Measurements from ENCODE around the gene FBXW7.

The FBXW7 gene

DNA sequence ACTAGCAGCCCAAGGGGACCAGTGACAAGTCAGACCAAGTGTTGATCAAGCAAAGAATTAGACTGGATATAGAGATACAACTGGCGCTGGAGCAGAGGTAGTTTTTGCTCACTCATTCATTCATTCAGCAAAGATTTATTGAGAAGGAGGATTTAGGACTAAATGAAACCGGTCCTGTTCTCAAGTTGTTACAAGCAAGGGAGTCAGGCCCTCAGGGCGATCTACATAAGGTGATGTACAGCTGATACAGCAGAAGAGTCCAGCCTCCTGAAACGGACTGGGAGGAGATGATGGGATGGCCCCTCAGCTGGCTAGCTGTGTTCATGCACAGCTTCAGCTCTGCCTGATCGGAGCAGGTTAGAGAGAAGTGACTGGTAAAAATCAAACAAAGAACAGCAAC, 242.4 kb downstream of the FBXW7 start:
- no peak for TF ChIP-seq POLR2AphosphoS5 (IDR thresholded peaks at IDR 0.05; ENCODE audit: low read depth, low read length)
- no peak for TF ChIP-seq SIN3A (IDR thresholded peaks at IDR 0.05; ENCODE audit: borderline replicate concordance, insufficient read depth, low read length)
- TF ChIP-seq TAF1 (IDR thresholded peaks at IDR 0.05; ENCODE audit: borderline replicate concordance, insufficient read depth, low read length), result no peak
- TF ChIP-seq, protein P1, sequence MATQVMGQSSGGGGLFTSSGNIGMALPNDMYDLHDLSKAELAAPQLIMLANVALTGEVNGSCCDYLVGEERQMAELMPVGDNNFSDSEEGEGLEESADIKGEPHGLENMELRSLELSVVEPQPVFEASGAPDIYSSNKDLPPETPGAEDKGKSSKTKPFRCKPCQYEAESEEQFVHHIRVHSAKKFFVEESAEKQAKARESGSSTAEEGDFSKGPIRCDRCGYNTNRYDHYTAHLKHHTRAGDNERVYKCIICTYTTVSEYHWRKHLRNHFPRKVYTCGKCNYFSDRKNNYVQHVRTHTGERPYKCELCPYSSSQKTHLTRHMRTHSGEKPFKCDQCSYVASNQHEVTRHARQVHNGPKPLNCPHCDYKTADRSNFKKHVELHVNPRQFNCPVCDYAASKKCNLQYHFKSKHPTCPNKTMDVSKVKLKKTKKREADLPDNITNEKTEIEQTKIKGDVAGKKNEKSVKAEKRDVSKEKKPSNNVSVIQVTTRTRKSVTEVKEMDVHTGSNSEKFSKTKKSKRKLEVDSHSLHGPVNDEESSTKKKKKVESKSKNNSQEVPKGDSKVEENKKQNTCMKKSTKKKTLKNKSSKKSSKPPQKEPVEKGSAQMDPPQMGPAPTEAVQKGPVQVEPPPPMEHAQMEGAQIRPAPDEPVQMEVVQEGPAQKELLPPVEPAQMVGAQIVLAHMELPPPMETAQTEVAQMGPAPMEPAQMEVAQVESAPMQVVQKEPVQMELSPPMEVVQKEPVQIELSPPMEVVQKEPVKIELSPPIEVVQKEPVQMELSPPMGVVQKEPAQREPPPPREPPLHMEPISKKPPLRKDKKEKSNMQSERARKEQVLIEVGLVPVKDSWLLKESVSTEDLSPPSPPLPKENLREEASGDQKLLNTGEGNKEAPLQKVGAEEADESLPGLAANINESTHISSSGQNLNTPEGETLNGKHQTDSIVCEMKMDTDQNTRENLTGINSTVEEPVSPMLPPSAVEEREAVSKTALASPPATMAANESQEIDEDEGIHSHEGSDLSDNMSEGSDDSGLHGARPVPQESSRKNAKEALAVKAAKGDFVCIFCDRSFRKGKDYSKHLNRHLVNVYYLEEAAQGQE (IDR thresholded peaks at IDR 0.05; ENCODE audit: insufficient read depth in 1 of 2, low read depth in 2 of 2, low read length in 2 of 2), result no peak
- TF ChIP-seq FOXP2 (optimal IDR thresholded peaks at IDR 0.05; ENCODE audit: borderline replicate concordance, extremely low read depth, extremely low read length, insufficient read depth), result no peak

- TF ChIP-seq FOXP2 (optimal IDR thresholded peaks at IDR 0.05; ENCODE audit: borderline replicate concordance, extremely low read depth, extremely low read length, insufficient read depth) (no peak), SIN3A (IDR thresholded peaks at IDR 0.05; ENCODE audit: borderline replicate concordance, insufficient read depth, low read length) (no peak), POLR2AphosphoS5 (IDR thresholded peaks at IDR 0.05; ENCODE audit: low read depth, low read length) (no peak), TAF1 (IDR thresholded peaks at IDR 0.05; ENCODE audit: borderline replicate concordance, insufficient read depth, low read length) (no peak)
- TF ChIP-seq, protein P1 (IDR thresholded peaks at IDR 0.05; ENCODE audit: insufficient read depth in 1 of 2, low read depth in 2 of 2, low read length in 2 of 2), result no peak
Observed at GRCh38 chr4:152290366-152290921, 245.4 kb downstream of the FBXW7 start.

DNA sequence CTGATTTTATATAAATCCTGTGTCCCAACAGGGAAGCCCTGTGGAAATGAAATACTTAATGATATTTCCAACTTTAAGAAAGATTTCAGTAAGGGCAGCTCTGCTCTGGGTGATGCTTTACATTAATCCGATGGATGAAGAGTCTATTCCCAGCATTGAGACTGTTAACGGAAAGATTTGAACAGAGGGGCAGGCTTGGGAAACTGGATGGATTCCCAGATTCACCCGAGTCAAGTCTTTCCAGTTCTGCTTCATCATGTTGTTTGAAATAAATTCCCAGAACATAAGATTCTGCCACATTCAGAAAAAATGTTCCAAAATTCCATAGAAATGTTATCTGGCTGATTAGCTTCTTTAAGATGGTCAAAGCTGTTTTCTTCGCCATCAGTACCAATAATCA, 246.0 kb downstream of the FBXW7 start:
- no peak for TF ChIP-seq POLR2AphosphoS5 (IDR thresholded peaks at IDR 0.05; ENCODE audit: low read depth, low read length)
- no peak for TF ChIP-seq SIN3A (IDR thresholded peaks at IDR 0.05; ENCODE audit: borderline replicate concordance, insufficient read depth, low read length)
- TF ChIP-seq, protein P1 (IDR thresholded peaks at IDR 0.05; ENCODE audit: insufficient read depth in 1 of 2, low read depth in 2 of 2, low read length in 2 of 2), result no peak
- no peak for TF ChIP-seq TAF1 (IDR thresholded peaks at IDR 0.05; ENCODE audit: borderline replicate concordance, insufficient read depth, low read length)
- no peak for TF ChIP-seq FOXP2 (optimal IDR thresholded peaks at IDR 0.05; ENCODE audit: borderline replicate concordance, extremely low read depth, extremely low read length, insufficient read depth)

GRCh38 chr4:152289541-152289940, 246.4 kb downstream of the FBXW7 start:
- TF ChIP-seq POLR2AphosphoS5 (IDR thresholded peaks at IDR 0.05; ENCODE audit: low read depth, low read length) (no peak), TAF1 (IDR thresholded peaks at IDR 0.05; ENCODE audit: borderline replicate concordance, insufficient read depth, low read length) (no peak), SIN3A (IDR thresholded peaks at IDR 0.05; ENCODE audit: borderline replicate concordance, insufficient read depth, low read length) (no peak), FOXP2 (optimal IDR thresholded peaks at IDR 0.05; ENCODE audit: borderline replicate concordance, extremely low read depth, extremely low read length, insufficient read depth) (no peak)
- TF ChIP-seq, protein P1 (IDR thresholded peaks at IDR 0.05; ENCODE audit: insufficient read depth in 1 of 2, low read depth in 2 of 2, low read length in 2 of 2), result no peak

Measured in PFSK-1 (cell line).